ENCODE results near the gene MUCL3.

Gene MUCL3

GRCh38 chr6:30917487-30917886, 23.3 kb upstream of the MUCL3 start:
- ATAC-seq, result no peak
- TF ChIP-seq TSHZ2 (CRISPR knock-in tag; IDR thresholded peaks at IDR 0.05), result no peak
- no peak for TF ChIP-seq ZFP30 (CRISPR knock-in tag; IDR thresholded peaks at IDR 0.05)
- no peak for TF ChIP-seq POU6F1 (CRISPR knock-in tag; IDR thresholded peaks at IDR 0.05; ENCODE audit: borderline replicate concordance, low read depth)
- TF ChIP-seq ESRRG (CRISPR knock-in tag; IDR thresholded peaks at IDR 0.05), result no peak
- no peak for TF ChIP-seq ISL1 (CRISPR knock-in tag; IDR thresholded peaks at IDR 0.05)
- TF ChIP-seq PPARA (CRISPR knock-in tag; IDR thresholded peaks at IDR 0.05; ENCODE audit: borderline replicate concordance), result no peak

- TF ChIP-seq ZNF565 (CRISPR knock-in tag; conservative IDR thresholded peaks at IDR 0.05; ENCODE audit: low read depth) (no peak), ZC3H10 (CRISPR knock-in tag; IDR thresholded peaks at IDR 0.05) (no peak), ESRRG (CRISPR knock-in tag; IDR thresholded peaks at IDR 0.05) (no peak), OSR1 (CRISPR knock-in tag; IDR thresholded peaks at IDR 0.05) (no peak), ZNF70 (CRISPR knock-in tag; IDR thresholded peaks at IDR 0.05) (no peak), ZNF8 (CRISPR knock-in tag; IDR thresholded peaks at IDR 0.05) (no peak), TOX (CRISPR knock-in tag; IDR thresholded peaks at IDR 0.05; ENCODE audit: borderline replicate concordance) (no peak), ZFP30 (CRISPR knock-in tag; IDR thresholded peaks at IDR 0.05) (no peak), PATZ1 (CRISPR knock-in tag; IDR thresholded peaks at IDR 0.05; ENCODE audit: borderline replicate concordance) (no peak), RARB (CRISPR knock-in tag; IDR thresholded peaks at IDR 0.05) (no peak), PPARA (CRISPR knock-in tag; IDR thresholded peaks at IDR 0.05; ENCODE audit: borderline replicate concordance) (no peak), CSRNP3 (CRISPR knock-in tag; IDR thresholded peaks at IDR 0.05) (no peak), SNAI2 (CRISPR knock-in tag; IDR thresholded peaks at IDR 0.05) (no peak), BACH2 (CRISPR knock-in tag; IDR thresholded peaks at IDR 0.05; ENCODE audit: borderline replicate concordance) (no peak), TSHZ2 (CRISPR knock-in tag; IDR thresholded peaks at IDR 0.05) (no peak)
These were observed 22.1 kb upstream of the MUCL3 start for GRCh38 chr6:30918670-30919069.

GRCh38 chr6:30922447-30922852, 18.3 kb upstream of the MUCL3 start:
- no peak for ATAC-seq
- no peak for TF ChIP-seq ZC3H10 (CRISPR knock-in tag; IDR thresholded peaks at IDR 0.05)
- no peak for TF ChIP-seq POU6F1 (CRISPR knock-in tag; IDR thresholded peaks at IDR 0.05; ENCODE audit: borderline replicate concordance, low read depth)
- no peak for TF ChIP-seq PPARA (CRISPR knock-in tag; IDR thresholded peaks at IDR 0.05; ENCODE audit: borderline replicate concordance)
- no peak for TF ChIP-seq RARB (CRISPR knock-in tag; IDR thresholded peaks at IDR 0.05)
- no peak for TF ChIP-seq GLIS3 (CRISPR knock-in tag; IDR thresholded peaks at IDR 0.05)
- no peak for TF ChIP-seq SNAI2 (CRISPR knock-in tag; IDR thresholded peaks at IDR 0.05)
- no peak for TF ChIP-seq ZNF70 (CRISPR knock-in tag; IDR thresholded peaks at IDR 0.05)
- no peak for TF ChIP-seq TCF4 (CRISPR knock-in tag; IDR thresholded peaks at IDR 0.05; ENCODE audit: borderline replicate concordance)
- TF ChIP-seq CSDC2 (CRISPR knock-in tag; IDR thresholded peaks at IDR 0.05), result no peak
- TF ChIP-seq CSRNP3 (CRISPR knock-in tag; IDR thresholded peaks at IDR 0.05), result no peak
- TF ChIP-seq CREB5 (CRISPR knock-in tag; IDR thresholded peaks at IDR 0.05; ENCODE audit: low read depth), result no peak

More at GRCh38 chr6:30918670-30919069, 22.1 kb upstream of the MUCL3 start:
- no peak for ATAC-seq

Data from SK-N-SH treated with all-trans-retinoic acid at 6 μM for 48 hours (cell line).